ENCODE results near the gene RNU1-3. TPM values are rescaled to one million over a fixed set of nuclear protein-coding genes. Genes with fewer than 3 reads are reported as not detected.
A peak's percentile ranks its signal among the peaks of the same experiment; 100 is the strongest.
"Not testable (repeated sequence)": the region's sequence is repeated elsewhere in the genome, so short reads cannot be mapped to it uniquely, and the experiment has no call there.

Gene RNU1-3
- total and polyA plus RNA-seq, 4 donors = under 0.01 to 16.7 (median under 0.01) TPM; not detected in 1

DNA sequence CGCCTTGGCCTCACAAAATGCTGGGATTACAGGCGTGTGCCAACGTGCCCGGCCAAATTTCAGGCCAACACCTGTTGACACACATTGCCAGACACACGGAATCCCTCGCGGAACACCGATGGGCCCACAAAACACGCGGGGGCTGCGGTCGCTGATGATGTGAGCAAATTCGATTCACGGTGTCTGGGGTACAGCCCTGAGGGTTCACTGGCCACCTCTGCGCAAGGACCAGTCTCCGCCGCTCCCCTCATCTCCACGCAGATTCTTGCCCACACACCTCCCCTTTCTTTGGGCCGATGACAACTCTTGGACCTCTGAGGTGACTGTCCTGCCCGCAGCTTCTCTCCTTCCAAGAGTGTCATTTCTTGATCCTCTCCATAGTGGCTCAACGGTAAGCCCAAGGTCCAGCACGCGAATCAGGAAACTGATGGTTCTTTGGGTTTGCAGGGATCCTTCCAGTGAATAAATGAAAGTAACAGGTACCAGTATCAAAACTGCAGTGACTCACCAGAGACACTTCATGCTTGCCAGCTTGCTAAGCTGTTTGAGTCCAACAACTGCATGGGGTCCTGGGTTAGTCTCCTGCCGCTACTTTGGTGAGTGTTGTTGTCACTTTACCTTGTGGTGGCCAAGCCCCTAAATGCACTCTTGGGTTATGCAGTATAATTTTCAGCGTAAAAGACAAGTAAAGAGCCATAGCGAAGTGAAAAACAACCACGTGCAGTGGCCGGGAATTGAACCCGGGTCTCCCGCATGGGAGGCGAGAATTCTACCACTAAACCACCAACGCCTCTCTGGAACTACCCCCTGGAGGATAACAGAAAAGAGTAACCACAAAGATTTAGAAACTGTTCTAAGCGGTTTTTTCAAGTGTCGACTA lies 11.0 kb upstream of the RNU1-3 start:
- peak; percentile 59 for DNase-seq (ENCODE audit: low spot score)
- no peaks in the 10 kb centered on the region for H3K9me3 ChIP-seq (ENCODE audit: control insufficient read depth in 4 of 4, low read length in 3 of 4)
- 81% methylated on average over 34 of the region's 34 CpGs for WGBS
- H3K4me1 ChIP-seq (ENCODE audit: control insufficient read depth in 4 of 4, insufficient read depth in 4 of 4, low read length in 3 of 4) = no peaks in the 10 kb centered on the region
- no peak overlapping the region for H3K27ac ChIP-seq (ENCODE audit: low read depth in 1 of 2, low read length in 2 of 2)
- H3K36me3 ChIP-seq (ENCODE audit: control insufficient read depth in 4 of 4, insufficient read depth in 3 of 4, low read depth in 1 of 4, low read length in 3 of 4) = peaks cover 0 to 3% (median 0%) of the 10 kb centered on the region in 4 donors
- no peaks in the 10 kb centered on the region for H3K27me3 ChIP-seq (ENCODE audit: control insufficient read depth in 4 of 4, insufficient read depth in 4 of 4, low read length in 3 of 4)
- H3K9ac ChIP-seq (ENCODE audit: low read depth in 1 of 2, low read length in 2 of 2) = no peak overlapping the region
- no peak overlapping the region for H3K4me3 ChIP-seq (ENCODE audit: low read depth in 1 of 3, low read length in 3 of 3)
- TF ChIP-seq, protein P1, sequence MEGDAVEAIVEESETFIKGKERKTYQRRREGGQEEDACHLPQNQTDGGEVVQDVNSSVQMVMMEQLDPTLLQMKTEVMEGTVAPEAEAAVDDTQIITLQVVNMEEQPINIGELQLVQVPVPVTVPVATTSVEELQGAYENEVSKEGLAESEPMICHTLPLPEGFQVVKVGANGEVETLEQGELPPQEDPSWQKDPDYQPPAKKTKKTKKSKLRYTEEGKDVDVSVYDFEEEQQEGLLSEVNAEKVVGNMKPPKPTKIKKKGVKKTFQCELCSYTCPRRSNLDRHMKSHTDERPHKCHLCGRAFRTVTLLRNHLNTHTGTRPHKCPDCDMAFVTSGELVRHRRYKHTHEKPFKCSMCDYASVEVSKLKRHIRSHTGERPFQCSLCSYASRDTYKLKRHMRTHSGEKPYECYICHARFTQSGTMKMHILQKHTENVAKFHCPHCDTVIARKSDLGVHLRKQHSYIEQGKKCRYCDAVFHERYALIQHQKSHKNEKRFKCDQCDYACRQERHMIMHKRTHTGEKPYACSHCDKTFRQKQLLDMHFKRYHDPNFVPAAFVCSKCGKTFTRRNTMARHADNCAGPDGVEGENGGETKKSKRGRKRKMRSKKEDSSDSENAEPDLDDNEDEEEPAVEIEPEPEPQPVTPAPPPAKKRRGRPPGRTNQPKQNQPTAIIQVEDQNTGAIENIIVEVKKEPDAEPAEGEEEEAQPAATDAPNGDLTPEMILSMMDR (IDR thresholded peaks at IDR 0.05; ENCODE audit: low read depth, low read length, missing input control) = no peak
- TF ChIP-seq ATF3 (IDR thresholded peaks at IDR 0.05) = peak; percentile 89

DNA sequence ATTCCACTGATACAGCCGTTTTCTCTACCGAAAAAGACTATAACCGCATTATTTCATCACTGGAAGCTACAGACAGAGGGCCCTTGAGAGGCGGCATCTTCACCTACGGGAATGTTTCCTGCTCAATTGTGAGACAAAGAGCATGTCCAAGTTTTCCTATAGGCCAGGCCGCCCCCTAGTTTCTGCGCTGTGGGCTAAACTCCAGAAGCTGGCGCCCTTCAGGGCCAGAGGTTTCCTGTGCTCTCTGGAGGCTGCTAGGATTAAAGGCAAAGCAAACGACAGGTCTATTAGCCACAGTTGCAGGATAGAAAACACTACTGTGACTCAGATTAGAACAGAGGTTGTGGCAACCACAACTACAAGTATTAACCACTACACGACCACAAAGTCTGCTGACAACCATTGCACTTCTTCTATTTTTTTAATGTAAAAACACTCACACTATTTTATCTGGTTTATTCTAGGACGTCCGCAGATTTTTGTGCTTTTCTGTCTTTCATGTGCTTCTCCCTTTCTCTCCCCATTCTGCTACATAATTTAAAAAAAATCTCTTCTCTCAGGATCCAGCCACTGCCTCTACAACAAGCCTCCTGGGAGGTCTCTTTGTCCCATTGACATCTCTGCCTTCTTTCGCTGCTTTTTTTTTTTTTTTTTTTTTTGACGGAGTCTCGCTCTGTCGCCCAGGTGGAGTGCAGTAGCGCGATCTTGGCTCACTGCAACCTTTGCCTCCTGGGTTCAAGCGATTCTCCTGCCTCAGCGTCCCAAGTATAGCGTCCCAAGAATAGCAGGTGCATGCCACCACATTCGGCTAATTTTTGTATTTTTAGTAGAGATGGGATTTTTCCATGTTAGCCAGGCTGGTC lies 10.1 kb upstream of the RNU1-3 start:
- not testable (repeated sequence) for H3K4me3 ChIP-seq (ENCODE audit: low read depth in 1 of 3, low read length in 3 of 3); H3K27me3 ChIP-seq (ENCODE audit: control insufficient read depth in 4 of 4, insufficient read depth in 4 of 4, low read length in 3 of 4); H3K36me3 ChIP-seq (ENCODE audit: control insufficient read depth in 4 of 4, insufficient read depth in 3 of 4, low read depth in 1 of 4, low read length in 3 of 4); H3K9me3 ChIP-seq (ENCODE audit: control insufficient read depth in 4 of 4, low read length in 3 of 4); H3K27ac ChIP-seq (ENCODE audit: low read depth in 1 of 2, low read length in 2 of 2); H3K9ac ChIP-seq (ENCODE audit: low read depth in 1 of 2, low read length in 2 of 2); H3K4me1 ChIP-seq (ENCODE audit: control insufficient read depth in 4 of 4, insufficient read depth in 4 of 4, low read length in 3 of 4)
- 82% methylated on average over 22 of the region's 22 CpGs for WGBS
- peak; percentile 21 for DNase-seq (ENCODE audit: low spot score)

DNA sequence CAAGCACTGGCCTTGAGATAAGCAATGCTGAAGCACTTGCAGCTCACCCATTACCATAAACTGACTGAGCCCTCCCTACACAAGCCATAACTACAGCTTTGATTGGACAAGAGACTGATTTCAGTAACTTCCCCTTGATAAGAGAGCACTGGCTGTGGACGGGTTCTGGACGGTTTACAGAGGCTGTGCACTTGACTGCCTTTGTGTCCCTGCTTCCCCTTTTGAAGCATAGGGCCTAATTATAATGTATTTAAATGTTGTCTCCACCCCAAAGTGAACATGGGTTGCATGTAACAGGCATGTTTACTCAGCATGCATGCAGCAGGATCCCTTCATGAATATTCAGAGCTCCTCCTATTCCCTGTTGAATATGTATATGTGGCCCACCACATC lies 8.4 kb upstream of the RNU1-3 start:
- H3K4me1 ChIP-seq (ENCODE audit: control insufficient read depth in 4 of 4, insufficient read depth in 4 of 4, low read length in 3 of 4); H3K27me3 ChIP-seq (ENCODE audit: control insufficient read depth in 4 of 4, insufficient read depth in 4 of 4, low read length in 3 of 4); H3K4me3 ChIP-seq (ENCODE audit: low read depth in 1 of 3, low read length in 3 of 3); DNase-seq (ENCODE audit: low spot score); H3K36me3 ChIP-seq (ENCODE audit: control insufficient read depth in 4 of 4, insufficient read depth in 3 of 4, low read depth in 1 of 4, low read length in 3 of 4); H3K9ac ChIP-seq (ENCODE audit: low read depth in 1 of 2, low read length in 2 of 2); H3K27ac ChIP-seq (ENCODE audit: low read depth in 1 of 2, low read length in 2 of 2); H3K9me3 ChIP-seq (ENCODE audit: control insufficient read depth in 4 of 4, low read length in 3 of 4): not testable (repeated sequence)
- WGBS = no CpG with 5 or more reads among the region's 2 CpGs

- H3K4me1 ChIP-seq (ENCODE audit: control insufficient read depth in 4 of 4, insufficient read depth in 4 of 4, low read length in 3 of 4); DNase-seq (ENCODE audit: low spot score); H3K9ac ChIP-seq (ENCODE audit: low read depth in 1 of 2, low read length in 2 of 2); H3K36me3 ChIP-seq (ENCODE audit: control insufficient read depth in 4 of 4, insufficient read depth in 3 of 4, low read depth in 1 of 4, low read length in 3 of 4); H3K9me3 ChIP-seq (ENCODE audit: control insufficient read depth in 4 of 4, low read length in 3 of 4); H3K27me3 ChIP-seq (ENCODE audit: control insufficient read depth in 4 of 4, insufficient read depth in 4 of 4, low read length in 3 of 4); H3K4me3 ChIP-seq (ENCODE audit: low read depth in 1 of 3, low read length in 3 of 3); H3K27ac ChIP-seq (ENCODE audit: low read depth in 1 of 2, low read length in 2 of 2): not testable (repeated sequence)
- WGBS = 57% methylated on average over 4 of the region's 5 CpGs
These were observed 7.2 kb upstream of the RNU1-3 start for GRCh38 chr1:16673976-16674375.

GRCh38 chr1:16665836-16666235 lies 912 bp downstream of the RNU1-3 start:
- H3K9me3 ChIP-seq (ENCODE audit: control insufficient read depth in 4 of 4, low read length in 3 of 4); DNase-seq (ENCODE audit: low spot score); H3K27me3 ChIP-seq (ENCODE audit: control insufficient read depth in 4 of 4, insufficient read depth in 4 of 4, low read length in 3 of 4); H3K4me1 ChIP-seq (ENCODE audit: control insufficient read depth in 4 of 4, insufficient read depth in 4 of 4, low read length in 3 of 4); H3K36me3 ChIP-seq (ENCODE audit: control insufficient read depth in 4 of 4, insufficient read depth in 3 of 4, low read depth in 1 of 4, low read length in 3 of 4); H3K4me3 ChIP-seq (ENCODE audit: low read depth in 1 of 3, low read length in 3 of 3); H3K9ac ChIP-seq (ENCODE audit: low read depth in 1 of 2, low read length in 2 of 2); H3K27ac ChIP-seq (ENCODE audit: low read depth in 1 of 2, low read length in 2 of 2): not testable (repeated sequence)
- WGBS = no CpG with 5 or more reads among the region's 11 CpGs

- not testable (repeated sequence) for H3K9ac ChIP-seq (ENCODE audit: low read depth in 1 of 2, low read length in 2 of 2); H3K9me3 ChIP-seq (ENCODE audit: control insufficient read depth in 4 of 4, low read length in 3 of 4); H3K36me3 ChIP-seq (ENCODE audit: control insufficient read depth in 4 of 4, insufficient read depth in 3 of 4, low read depth in 1 of 4, low read length in 3 of 4); H3K4me1 ChIP-seq (ENCODE audit: control insufficient read depth in 4 of 4, insufficient read depth in 4 of 4, low read length in 3 of 4); H3K27me3 ChIP-seq (ENCODE audit: control insufficient read depth in 4 of 4, insufficient read depth in 4 of 4, low read length in 3 of 4); H3K4me3 ChIP-seq (ENCODE audit: low read depth in 1 of 3, low read length in 3 of 3); DNase-seq (ENCODE audit: low spot score); H3K27ac ChIP-seq (ENCODE audit: low read depth in 1 of 2, low read length in 2 of 2)
- WGBS = 95% methylated on average over 20 of the region's 32 CpGs
These were observed 8.5 kb downstream of the RNU1-3 start for GRCh38 chr1:16658234-16658633.

DNA sequence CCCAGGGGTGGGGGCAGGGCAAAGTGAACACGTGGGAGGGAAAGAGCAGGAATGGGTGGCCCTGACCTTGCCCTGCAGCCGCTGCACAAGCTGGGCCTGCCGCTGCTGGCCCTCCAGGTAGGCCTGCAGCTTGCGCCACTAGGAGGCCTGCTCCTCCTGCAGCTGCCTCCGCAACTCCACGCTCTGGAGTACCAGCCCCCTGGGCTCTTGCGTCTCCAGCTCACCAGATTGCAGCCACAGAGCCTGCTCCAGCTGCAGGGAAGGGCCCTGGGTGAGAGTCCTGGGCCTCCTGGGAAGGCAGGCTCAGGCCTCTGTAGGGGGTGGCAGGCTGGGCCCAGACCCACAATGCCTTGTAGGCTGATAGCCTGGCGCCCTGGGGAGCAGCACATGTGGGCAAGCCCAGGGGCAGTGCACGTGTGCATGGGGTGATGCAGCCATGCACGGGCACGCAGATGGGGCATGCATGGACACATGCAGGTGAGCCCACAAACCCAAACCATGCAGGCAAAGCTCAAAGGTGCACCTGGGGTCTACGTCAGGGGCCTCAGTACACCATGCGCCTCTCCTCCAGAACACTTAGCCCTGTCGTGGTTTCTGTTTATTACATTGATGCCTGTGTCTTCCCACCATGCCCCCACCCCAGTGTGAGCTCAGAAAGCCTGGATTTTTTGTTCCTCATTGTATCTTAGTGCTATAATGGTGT lies 9.6 kb downstream of the RNU1-3 start:
- H3K27ac ChIP-seq (ENCODE audit: low read depth in 1 of 2, low read length in 2 of 2); H3K9ac ChIP-seq (ENCODE audit: low read depth in 1 of 2, low read length in 2 of 2); H3K9me3 ChIP-seq (ENCODE audit: control insufficient read depth in 4 of 4, low read length in 3 of 4); DNase-seq (ENCODE audit: low spot score); H3K4me3 ChIP-seq (ENCODE audit: low read depth in 1 of 3, low read length in 3 of 3); H3K4me1 ChIP-seq (ENCODE audit: control insufficient read depth in 4 of 4, insufficient read depth in 4 of 4, low read length in 3 of 4); H3K36me3 ChIP-seq (ENCODE audit: control insufficient read depth in 4 of 4, insufficient read depth in 3 of 4, low read depth in 1 of 4, low read length in 3 of 4); H3K27me3 ChIP-seq (ENCODE audit: control insufficient read depth in 4 of 4, insufficient read depth in 4 of 4, low read length in 3 of 4): not testable (repeated sequence)
- WGBS = 100% methylated on average over 2 of the region's 14 CpGs

Data from liver (tissue), 9 donors.